ENCODE data around the gene RALGAPA1.
A peak's percentile ranks its signal among the peaks of the same experiment; 100 is the strongest.
"Not testable (repeated sequence)": the region's sequence is repeated elsewhere in the genome, so short reads cannot be mapped to it uniquely, and the experiment has no call there.

Gene RALGAPA1

DNA sequence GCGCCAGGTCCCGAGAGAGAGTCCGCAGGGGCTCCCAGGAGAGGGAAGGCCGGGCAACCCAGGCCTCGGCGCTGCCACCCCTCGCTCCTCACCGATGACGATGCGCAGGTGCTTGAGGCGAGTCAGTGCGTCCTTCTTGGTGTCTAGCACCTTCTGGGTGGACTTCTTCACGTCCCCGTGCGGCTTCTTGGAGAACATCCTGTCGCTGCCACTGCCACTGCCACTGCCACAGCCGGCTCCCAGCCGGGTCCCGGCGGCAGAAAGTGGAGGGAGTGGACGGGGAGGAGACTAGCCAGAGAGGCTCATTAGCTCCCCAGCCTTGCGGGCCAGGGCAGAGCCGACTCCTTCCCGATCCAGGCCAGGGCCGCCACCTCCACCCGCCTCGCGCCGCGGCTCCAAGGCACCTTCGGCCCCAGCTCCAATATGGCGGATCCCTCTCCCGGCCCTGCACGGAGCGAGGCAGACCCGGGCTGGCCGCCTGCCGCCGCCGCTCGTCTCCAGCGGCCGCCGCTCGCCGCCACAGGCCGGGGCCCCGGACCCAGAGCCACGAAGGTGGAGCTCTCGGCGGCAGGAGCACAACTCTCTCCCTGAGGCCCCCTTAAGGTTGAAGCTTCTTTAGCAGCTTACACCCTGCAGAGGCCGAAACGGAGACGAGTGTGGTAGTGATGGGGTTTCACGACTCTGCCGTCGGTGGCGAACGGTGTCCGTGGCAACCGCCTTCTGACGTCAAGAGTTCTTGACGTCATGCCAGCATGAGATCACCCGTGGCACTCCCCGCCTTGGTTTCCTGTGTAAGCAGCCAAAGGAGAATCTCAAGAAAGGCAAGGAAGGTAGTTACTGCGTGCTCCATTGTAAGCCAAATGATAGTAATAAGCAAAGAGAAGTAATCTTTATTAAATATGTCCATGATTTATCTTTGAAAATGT, at the start of gene RALGAPA1:
Gene RALGAPA1, minus strand, starts transcription at position 658 of the 926 bp plus-strand sequence. Its CDS starts 460 bp downstream, at position 198.
- peak; percentile 91 for DNase-seq

- no peak for DNase-seq
Observed at GRCh38 chr14:35858521-35859209, 49.6 kb upstream of the RALGAPA1 start.

DNA sequence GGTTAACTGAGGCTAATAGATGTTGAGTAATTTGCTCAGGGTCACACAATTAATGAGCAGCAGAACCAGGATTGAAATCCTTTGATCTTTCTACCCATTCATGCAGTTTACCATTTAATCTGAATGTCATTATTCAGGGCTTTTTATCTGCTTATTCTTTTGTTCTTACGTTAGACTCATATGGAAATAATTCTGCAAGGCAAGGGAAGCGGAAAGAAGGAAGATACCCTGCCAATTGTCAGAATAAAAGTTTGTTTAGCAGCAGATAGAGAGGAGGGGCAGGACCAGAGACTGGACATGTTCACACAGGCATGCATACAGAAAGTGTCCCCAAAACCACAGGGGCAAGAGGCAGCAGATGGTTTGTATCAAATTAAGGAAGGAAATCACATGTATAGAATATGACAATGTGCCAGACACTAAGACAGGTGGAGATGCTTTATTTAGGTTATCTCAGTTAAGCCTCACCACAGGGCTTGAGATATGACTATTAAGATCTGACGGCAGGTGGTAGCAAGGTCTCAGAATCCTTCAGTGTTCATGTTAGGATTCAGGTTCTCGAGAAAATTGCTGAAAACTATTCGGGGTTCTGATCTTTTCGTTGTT, 46.9 kb upstream of the RALGAPA1 start:
- no peak for DNase-seq

DNA sequence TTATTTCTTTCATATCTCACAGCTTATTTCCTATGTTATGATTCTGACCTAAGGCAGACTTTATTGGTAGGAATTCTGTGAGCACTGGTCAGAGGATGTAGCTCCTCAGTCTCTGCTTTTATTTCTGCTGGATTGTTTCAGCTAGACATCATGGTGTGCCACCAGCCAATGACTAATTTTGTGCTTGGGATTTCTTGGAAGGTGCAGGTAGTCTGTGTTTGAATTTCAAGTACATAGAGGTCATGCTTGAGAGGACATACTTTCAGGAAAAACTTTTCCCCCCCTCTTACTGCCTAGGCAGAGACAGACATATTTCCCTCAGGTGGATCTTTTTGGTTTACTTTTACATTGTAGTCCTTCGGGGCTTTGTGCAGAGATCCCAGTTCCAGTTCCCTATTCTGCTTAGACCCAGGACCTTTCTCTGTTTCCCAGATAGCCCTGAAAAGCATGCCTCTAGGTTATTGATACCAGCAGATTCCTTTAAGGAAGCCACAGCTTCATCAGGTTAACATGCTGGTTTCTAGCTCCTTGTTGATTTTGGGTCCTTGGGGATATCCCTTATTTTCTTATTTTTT, 45.7 kb upstream of the RALGAPA1 start:
- no peak for DNase-seq

- no peak for DNase-seq
Observed at GRCh38 chr14:35853225-35853624, 44.1 kb upstream of the RALGAPA1 start.

- no peak for DNase-seq
Observed at GRCh38 chr14:35851823-35852222, 42.7 kb upstream of the RALGAPA1 start.

- no peak for DNase-seq
Observed at GRCh38 chr14:35849122-35849521, 40.0 kb upstream of the RALGAPA1 start.

DNA sequence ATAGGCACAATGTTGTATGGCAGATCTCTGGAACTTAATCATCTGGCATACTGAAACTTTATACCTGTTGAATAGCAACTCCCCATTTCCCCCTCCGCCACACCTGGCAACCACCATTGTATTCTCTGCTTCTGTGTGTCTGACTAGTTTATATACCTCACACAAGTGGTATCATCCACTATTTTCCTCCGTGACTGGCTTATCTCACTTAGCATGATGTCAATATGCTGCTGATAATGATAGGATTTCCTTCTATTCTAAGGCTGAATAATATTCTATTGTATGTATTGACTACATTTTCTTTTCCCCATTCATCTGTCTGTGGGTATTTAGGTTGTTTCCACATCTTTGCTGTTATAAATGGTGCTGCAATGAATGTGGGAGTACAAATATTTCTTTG, 38.5 kb upstream of the RALGAPA1 start:
- no peak for DNase-seq

DNA sequence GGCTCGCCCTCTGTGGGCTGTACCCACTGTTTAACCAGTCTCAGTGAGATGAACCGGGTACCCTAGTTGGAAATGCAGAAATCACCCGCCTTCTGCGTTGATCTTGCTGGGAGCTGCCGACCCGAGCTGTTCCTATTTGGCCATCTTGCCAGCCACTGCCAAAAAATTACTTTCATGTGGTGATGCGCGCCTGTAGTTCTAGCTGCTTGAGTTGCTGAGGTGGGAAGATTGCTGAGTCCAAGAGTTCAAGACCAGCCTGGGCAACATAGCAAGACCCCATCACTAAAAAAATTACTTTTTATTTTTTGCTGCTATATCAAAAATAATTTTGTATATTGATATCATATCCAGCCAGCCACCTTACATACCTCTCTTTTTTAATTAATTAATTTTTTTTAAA, 35.4 kb upstream of the RALGAPA1 start:
- DNase-seq = no peak

DNA sequence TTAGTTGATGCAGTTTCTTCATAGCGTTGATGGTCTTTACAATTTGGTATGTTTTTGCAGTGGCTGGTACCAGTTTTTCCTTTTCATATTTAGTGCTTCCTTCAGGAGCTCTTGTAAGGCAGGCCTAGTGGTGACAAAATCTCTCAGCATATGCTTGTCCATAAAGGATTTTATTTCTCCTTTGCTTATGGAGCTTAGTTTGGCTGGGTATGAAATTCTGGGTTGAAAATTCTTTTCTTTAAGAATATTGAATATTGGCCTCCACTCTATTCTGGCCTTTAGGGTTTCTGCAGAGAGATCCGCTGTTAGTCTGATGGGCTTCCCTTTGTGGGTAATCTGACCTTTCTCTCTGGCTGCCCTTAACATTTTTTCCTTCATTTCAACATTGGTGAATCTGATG, 33.1 kb upstream of the RALGAPA1 start:
- DNase-seq = not testable (repeated sequence)

DNA sequence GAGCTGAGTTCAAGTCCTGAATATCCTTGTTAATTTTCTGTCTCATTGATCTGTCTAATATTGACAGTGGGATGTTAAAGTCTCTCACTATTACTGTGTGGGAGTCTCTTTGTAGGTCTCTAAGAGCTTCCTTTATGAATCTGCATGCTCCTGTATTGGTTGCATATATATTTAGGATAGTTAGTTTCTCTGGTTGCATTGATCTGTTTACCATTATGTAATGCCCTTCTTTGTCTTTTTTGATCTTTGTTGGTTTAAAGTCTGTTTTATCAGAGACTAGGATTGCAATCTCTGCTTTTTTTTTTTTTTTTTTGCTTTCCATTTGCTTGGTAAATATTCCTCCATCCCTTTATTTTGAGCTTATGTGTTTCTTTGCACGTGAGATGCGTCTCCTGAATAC, 32.6 kb upstream of the RALGAPA1 start:
- not testable (repeated sequence) for DNase-seq

DNA sequence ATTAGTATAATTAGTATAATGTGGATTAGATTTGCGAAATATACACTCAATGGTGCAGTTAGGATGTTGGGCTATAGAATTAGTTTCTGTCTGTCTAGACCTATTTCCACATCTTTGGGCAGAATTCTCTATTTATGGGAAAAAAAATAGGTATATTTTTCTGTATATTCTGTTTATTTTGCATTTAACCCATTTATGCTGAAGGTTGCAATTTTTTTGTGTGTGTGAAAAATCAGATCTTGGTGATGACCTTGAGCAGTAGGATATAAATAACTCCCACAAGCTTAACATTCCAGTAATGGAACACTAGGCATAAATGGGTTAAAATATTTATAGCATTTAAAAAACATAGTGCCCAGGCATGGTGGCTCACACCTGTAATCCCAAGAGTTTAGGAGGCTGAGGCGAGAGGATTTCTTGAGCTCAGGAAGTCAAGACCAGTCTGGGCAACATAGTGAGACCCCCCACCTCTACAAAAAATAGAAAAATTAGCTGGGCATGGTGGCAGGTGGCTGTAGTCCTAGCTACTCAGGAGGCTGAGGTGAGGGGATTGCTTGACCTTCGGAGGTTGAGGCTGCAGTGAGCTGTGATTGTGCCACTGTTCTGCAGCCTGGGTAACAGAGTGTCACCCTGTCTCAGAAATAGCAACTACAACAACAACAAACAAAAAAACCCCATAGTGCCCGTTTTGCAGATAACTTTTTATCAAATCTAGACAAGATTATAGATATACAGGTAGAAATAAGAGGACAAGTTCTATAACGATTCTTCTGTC, 26.3 kb upstream of the RALGAPA1 start:
- DNase-seq = no peak

GRCh38 chr14:35829449-35829848, 20.4 kb upstream of the RALGAPA1 start:
- DNase-seq = no peak

DNA sequence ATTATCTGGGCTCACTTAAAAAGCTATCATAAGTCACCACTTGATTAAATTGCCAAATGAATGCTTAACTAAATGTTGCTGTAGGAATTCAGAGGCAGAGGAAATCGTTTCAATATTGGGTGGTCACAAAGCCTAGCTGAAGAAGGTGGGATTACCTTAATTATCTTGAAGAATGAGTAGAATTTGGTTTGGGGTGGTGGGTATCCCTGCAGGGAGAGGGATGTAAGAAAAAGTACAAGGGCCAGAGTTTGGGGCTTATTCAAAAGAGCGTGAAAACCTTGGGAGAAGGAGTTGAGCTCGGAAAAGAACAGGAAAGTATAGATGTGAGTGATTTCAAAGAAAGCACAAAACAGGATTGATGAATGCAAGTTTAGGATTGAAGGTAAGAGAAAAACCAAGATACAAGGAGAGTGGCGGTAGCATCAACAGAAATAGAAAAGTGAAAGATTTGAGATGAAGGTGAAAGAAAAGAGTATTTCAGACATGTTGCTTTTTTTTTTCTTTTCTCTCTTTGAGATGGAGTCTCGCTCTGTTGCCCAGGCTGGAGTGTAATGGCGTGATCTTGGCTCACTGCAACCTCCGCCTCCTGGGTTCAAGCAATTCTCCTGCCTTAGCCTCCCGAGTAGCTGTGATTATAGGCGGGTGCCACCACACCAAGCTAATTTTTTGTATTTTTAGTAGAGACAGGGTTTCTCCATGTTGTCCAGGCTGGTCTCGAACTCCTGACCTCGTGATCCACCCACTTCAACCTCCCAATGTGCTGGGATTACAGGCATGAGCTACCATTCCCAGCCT, 18.8 kb upstream of the RALGAPA1 start:
- no peak for DNase-seq

GRCh38 chr14:35826952-35827416, 17.9 kb upstream of the RALGAPA1 start:
- DNase-seq = no peak

GRCh38 chr14:35826218-35826951, 17.3 kb upstream of the RALGAPA1 start, which contains the start of gene BRMS1L:
BRMS1L (plus strand) TSS chr14:35826338; CDS start chr14:35826517, 179 bp downstream.
- peak; percentile 94 for DNase-seq

DNA sequence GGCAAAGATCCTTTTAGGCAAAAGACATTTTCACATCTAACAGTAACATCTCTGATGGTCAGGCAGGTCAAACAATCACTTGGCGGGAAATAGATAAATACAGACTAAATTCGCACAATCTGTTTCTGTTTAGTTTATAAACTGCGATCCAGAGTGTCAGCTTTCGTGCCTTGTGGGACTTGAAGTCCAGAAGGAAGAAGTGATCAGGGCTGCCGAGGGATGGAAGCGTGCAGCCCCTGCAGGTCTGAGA, 16.8 kb upstream of the RALGAPA1 start:
- DNase-seq = no peak

DNA sequence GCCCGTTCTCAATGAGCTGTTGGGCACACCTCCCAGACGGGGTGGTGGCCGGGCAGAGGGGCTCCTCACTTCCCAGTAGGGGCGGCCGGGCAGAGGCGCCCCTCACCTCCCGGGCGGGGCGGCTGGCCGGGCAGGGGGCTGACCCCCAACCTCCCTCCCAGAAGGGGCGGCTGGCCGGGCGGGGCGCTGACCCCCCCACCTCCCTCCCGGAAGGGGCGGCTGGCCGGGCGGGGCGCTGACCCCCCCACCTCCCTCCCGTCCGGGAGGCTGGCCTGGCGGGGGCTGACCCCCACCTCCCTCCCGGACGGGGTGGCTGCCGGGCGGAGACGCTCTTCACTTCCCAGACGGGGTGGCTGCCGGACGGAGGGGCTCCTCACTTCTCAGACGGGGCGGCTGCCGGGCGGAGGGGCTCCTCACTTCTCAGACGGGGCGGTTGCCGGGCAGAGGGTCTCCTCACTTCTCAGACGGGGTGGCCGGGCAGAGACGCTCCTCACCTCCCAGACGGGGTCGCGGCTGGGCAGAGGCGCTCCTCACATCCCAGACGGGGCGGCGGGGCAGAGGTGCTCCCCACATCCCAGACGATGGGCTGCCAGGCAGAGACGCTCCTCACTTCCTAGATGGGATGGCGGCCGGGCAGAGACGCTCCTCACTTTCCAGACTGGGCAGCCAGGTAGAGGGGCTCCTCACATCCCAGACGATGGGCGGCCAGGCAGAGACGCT, 15.5 kb upstream of the RALGAPA1 start:
- not testable (repeated sequence) for DNase-seq

- no peak for DNase-seq
Observed at GRCh38 chr14:35822501-35822900, 13.4 kb upstream of the RALGAPA1 start.
